Measurements from ENCODE around the gene ST3GAL4.
"Not testable (repeated sequence)": the region's sequence is repeated elsewhere in the genome, so short reads cannot be mapped to it uniquely, and the experiment has no call there.

DNA sequence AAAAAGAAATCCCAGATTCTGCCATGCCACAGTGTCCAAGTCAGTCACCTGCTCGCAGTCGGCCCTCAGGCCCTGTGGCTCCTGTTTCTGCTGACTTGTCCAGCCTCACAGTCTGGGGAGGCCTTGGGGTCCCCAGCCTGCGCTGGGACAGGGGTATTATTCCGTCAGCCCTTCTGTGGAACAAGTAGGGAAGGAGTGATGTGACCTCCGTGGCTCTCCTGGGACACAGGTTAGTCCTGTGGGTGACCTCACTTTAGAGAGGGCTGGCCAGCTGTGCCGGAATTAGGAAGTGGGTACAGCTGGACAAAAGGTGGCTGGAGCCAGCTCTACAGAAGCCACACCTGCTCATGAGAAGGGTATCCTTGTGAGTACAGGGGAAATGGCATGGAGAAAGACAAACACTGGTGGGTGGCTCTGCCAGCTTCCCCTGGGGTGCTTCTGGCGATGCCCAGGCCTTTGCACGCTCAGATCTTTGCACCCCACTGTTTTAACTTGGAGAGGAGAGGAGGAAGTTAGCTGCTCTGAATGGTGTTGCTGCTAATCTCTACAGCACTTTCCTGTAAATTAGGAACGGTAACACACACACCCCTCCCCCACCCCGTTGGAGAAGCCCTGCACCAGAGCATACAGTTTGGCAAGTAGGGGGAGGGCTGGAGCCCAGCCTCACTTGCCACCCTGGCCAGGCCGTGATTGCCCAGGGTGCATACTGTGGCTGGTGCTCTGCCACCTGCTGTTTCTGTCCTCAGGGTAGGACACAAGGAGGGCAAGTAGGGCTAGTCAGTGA lies 13.0 kb downstream of the ST3GAL4 start:
- TF ChIP-seq, protein P1, sequence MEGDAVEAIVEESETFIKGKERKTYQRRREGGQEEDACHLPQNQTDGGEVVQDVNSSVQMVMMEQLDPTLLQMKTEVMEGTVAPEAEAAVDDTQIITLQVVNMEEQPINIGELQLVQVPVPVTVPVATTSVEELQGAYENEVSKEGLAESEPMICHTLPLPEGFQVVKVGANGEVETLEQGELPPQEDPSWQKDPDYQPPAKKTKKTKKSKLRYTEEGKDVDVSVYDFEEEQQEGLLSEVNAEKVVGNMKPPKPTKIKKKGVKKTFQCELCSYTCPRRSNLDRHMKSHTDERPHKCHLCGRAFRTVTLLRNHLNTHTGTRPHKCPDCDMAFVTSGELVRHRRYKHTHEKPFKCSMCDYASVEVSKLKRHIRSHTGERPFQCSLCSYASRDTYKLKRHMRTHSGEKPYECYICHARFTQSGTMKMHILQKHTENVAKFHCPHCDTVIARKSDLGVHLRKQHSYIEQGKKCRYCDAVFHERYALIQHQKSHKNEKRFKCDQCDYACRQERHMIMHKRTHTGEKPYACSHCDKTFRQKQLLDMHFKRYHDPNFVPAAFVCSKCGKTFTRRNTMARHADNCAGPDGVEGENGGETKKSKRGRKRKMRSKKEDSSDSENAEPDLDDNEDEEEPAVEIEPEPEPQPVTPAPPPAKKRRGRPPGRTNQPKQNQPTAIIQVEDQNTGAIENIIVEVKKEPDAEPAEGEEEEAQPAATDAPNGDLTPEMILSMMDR (IDR thresholded peaks at IDR 0.05), result 0 out of 2 replicates have a peak, but pooled peaks have one; percentile 7
- TF ChIP-seq ZFX (IDR thresholded peaks at IDR 0.05; ENCODE audit: borderline replicate concordance), result not testable (repeated sequence)

Data from 22Rv1 (cell line).